NCI-H2081 (cell line): ENCODE data around the gene C10orf62.
"Not testable (repeated sequence)": the region's sequence is repeated elsewhere in the genome, so short reads cannot be mapped to it uniquely, and the experiment has no call there.

Experiments used
- DNase-seq, 2 experiments: peaks; one replicate each; lab custom pipeline; 2025; lab: John Stamatoyannopoulos, UW

Gene C10orf62

GRCh38 chr10:97627731-97628130, 38.2 kb downstream of the C10orf62 start:
- DNase-seq: no peak

DNA sequence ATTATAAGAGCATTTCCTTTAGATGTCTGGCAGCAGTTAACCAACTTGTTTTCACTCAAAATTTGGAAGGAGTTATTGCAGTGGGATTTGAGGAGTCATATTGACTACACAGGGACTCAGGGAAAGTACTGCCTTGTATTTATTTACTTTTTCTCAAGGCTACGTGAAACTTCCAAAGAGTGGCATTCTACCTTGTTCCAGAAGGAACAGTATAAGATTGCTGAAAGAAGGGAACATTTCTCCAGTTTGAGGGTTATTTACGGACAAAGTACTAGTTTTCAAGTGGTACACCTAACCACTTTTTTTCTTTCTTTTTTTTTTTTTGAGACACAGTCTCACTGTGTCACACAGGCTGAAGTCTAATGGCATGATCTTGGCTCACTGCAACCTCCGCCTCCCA, 38.7 kb downstream of the C10orf62 start:
- DNase-seq: no peak

GRCh38 chr10:97629289-97629688, 39.8 kb downstream of the C10orf62 start:
- no peak for DNase-seq

GRCh38 chr10:97631098-97631497, 41.6 kb downstream of the C10orf62 start:
- DNase-seq: no peak

GRCh38 chr10:97632949-97633884, 43.7 kb downstream of the C10orf62 start, which contains the start of gene MORN4:
Gene MORN4 (minus strand): TSS chr10:97633500. CDS start chr10:97619653, 13,847 bp downstream.
- peak; percentile 88 to 90 for DNase-seq

DNA sequence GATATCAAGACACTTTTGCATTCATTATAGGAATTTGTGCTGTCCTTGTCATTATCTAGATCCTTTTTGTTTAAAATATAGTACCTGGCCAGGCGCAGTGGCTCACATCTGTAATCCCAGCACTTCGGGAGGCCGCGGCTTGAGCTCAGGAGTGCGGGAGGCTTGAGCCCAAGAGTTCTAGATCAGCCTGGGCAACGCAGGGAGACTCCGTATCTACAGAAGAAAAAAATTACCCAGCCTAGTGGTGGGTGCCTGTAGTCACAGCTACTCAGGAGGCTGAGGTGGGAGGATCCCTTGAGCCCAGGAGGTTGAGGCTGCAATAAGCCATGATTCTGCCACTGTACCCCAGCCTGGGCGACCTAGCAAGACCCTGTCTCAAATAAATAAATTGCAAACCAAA, 44.4 kb downstream of the C10orf62 start:
- DNase-seq: no peak

- DNase-seq: no peak
Measured at GRCh38 chr10:97635577-97635976, 46.1 kb downstream of the C10orf62 start.

GRCh38 chr10:97639090-97639489, 49.6 kb downstream of the C10orf62 start:
- not testable (repeated sequence) for DNase-seq

DNA sequence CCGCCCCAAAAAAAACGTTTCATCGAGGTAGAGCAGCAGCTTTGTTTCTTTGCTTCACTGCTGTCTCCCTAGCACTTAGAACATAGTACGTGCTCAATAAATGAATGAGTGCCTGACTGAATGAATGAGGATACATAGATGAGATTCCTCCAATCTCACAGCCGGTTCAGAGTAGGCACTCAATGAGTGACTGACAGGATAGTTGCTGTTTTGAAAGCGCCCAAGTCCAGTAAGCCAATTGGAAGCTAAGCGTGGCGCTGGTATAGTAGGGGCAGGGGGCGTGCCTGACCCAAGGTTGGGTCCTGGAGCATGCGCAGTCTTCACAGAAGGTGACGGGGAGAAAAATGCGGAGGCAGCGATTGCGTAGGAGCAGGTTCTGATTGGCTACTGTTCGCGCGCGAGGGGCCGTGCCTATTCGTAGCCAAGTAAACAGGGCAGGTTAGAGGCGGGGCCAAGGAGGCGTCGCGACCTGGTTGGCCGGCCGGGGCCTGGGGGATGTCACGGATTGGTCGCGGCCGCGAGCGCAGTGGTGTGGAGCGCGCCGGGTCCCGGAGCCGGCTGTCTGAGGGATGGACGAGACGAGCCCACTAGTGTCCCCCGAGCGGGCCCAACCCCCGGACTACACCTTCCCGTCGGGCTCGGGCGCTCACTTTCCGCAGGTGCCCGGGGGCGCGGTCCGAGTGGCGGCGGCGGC, 50.8 kb downstream of the C10orf62 start, which contains the start of gene PI4K2A:
TSS of gene PI4K2A (plus strand) at position 498 of the 694 bp plus-strand sequence. CDS start at position 570, 72 bp downstream.
- DNase-seq: peak; percentile 96 to 97
